AG04449 (cell line): Measurements from ENCODE around the gene MTARC2.

ENCODE experiments used
- CTCF ChIA-PET: fragments of 350-600 bp; formaldehyde crosslinking; extraction: SDS; loops from one replicate; lab custom pipeline; 2021; ENCODE audit warnings: antibody characterized with exemption; lab: Yijun Ruan, JAX
- POLR2A ChIA-PET: fragments of 400-600, 350-600 bp; formaldehyde crosslinking; extraction: SDS; loops from one replicate; lab custom pipeline; 2020; ENCODE audit warnings: antibody characterized with exemption, inconsistent platforms; lab: Yijun Ruan, JAX
- DNase-seq: peaks from one replicate; pipeline ENCODE4 v3.0.0-alpha.2; 2010; ENCODE audit warnings: low read depth, low spot score
- H3K4me3 ChIP-seq: 2 replicates; pipeline ENCODE4 v1.5.1; 2011; ENCODE audit warnings: low read depth, mild to moderate bottlenecking, control low read depth, low read length
- TF ChIP-seq, protein P1 (sequence below): IDR thresholded peaks from one replicate; pipeline ENCODE4 v1.5.1; 2011; ENCODE audit warnings: mild to moderate bottlenecking, moderate library complexity, low read length, control low read depth, inconsistent platforms; ENCODE audit not compliant: insufficient read depth; ENCODE audit errors: missing control alignments

Gene MTARC2

DNA sequence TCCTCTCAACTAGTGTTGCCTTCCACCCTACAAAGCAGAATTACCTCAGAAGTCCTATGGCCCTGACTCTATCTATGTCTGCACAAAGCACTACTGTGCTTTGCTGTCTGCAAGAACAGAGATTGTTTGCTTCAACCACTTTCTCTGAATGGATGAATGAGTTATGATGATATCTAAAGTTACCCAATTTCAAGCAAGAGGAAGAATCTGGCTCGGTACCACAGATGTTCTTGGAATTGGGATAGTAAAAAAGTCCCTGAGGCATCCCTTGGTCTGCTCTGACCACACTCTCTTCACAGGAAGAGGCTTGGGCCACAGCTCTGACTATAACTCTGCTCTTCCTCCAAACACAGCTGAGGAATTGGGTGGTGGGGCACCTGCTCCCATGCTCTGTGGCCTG, 69.8 kb downstream of the MTARC2 start:
- ChIA-PET POLR2A (no interaction called here), CTCF (interaction anchor here (0.7 to 2.6 kb wide), 5 partner anchors 8 to 613 kb away, joined by 3 to 19 read pairs (median 3); no protein-coding TSS in a partner anchor)
- TF ChIP-seq, protein P1, sequence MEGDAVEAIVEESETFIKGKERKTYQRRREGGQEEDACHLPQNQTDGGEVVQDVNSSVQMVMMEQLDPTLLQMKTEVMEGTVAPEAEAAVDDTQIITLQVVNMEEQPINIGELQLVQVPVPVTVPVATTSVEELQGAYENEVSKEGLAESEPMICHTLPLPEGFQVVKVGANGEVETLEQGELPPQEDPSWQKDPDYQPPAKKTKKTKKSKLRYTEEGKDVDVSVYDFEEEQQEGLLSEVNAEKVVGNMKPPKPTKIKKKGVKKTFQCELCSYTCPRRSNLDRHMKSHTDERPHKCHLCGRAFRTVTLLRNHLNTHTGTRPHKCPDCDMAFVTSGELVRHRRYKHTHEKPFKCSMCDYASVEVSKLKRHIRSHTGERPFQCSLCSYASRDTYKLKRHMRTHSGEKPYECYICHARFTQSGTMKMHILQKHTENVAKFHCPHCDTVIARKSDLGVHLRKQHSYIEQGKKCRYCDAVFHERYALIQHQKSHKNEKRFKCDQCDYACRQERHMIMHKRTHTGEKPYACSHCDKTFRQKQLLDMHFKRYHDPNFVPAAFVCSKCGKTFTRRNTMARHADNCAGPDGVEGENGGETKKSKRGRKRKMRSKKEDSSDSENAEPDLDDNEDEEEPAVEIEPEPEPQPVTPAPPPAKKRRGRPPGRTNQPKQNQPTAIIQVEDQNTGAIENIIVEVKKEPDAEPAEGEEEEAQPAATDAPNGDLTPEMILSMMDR = no peak
- DNase-seq = no peak
- H3K4me3 ChIP-seq = no peak overlapping the region

DNA sequence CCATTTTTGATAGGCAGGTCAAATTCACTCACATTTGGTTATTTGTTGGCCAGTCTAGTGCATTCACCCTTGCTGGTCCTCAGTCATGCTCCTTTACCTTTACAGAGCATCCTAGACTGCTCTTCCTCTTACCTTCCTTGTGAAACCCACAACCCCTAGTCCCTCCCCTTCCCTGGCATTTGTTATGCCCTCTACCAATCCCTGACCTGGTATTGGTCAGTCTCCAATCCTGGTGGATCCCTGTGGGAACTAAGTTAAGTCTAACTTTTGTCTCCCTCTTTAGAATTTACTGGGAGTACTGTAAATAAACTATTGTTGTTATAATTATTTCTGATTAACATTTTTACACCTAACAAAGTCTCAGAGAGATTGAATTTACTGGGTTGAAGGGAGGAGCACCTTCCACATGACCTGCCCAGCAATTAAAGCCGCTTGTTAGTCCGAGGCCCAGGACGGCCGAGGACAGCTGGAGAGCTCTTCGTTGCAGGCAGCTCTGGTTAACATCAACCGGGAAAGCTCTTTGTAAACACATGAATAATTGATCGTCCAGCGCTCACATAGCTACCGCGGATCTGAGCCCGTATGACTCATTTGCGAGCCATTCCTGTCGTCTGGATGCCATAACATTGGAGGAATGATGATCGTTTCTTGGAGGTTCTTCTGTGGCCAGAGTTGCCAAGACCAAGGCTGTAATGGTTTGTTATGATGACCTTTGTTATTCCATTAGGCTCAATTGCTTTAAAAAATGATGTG, 70.5 kb downstream of the MTARC2 start:
- H3K4me3 ChIP-seq = no peak overlapping the region
- TF ChIP-seq, protein P1 = no peak
- ChIA-PET POLR2A (no interaction called here), CTCF (interaction anchor here (1.0 to 2.6 kb wide), 4 partner anchors 9 to 613 kb away, joined by 5 to 19 read pairs (median 6); no protein-coding TSS in a partner anchor)
- DNase-seq = peak; percentile 90

DNA sequence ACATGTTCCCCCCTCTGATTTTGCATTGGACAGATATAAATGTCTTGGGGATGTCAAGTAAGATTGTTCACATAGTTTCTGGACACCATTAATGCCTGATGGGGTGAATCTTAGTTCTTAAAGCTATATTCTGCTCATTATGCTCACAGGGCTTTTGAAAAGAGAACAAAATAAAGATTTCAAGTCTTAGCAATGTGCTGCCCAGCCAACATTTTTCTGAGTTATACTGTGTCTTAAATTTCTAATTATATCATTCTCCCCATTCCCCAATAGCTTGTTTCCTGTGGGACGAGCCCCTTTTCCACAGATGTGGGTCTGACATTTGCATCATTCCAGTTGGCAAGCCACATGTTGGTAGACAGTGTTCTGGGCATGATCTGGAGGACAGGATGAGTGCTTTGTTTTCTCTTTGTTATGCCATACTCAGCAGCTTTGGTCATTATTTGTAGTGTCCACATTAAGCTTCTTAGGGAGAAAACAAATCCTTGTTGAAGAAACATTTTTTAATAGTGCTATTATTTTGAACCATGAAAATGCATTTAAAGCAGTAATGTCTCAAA, 71.4 kb downstream of the MTARC2 start:
- POLR2A ChIA-PET = no interaction called here
- CTCF ChIA-PET = interaction anchor here (0.8 to 2.6 kb wide), 7 partner anchors 9 to 612 kb away, joined by 3 to 19 read pairs (median 5); no protein-coding TSS in a partner anchor

DNA sequence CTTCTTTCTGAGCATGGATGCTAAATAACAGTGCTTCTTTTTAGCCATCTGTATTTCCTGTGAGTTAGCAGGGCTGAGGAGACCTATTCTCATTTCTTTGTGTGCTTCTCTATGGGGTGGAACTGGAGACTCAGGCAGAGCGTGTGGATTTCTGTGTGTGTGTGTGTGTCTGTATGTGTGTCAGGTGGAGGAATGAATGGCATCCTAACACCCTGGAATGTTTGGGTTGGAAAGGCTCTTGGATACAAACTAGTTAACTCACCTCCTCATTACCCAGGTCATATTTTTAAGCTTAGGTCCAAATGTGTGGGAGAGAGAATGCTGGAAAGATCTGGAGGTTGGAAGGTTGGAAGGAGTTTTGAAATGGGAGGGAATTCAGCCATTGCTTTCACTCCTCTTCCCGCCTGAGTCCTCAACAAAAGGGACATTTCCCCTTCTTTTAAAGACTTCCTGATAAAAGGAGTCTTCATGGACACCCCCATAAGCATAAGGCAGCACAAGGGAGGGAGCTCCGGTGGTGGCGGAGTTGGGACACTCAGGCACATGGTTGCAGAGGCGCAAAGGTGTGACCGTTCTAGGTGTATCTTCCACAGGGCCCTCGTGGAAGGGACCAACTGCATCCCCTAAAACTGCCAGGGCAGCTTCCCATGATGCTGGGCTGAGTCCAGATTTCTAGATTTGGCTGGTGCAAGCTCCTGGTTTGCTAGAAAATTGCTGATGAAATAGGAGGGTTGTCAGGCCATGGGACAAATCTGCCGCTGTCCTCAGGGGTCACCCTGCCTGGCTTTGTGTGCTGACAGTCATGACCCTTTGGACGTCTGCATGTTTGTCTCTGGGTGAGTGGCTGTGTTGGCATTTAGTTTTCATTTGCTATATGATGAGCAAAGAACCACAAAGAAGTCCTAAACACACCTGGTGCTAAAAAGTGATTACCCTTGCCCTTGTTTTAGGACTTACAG, 76.2 kb downstream of the MTARC2 start:
- ChIA-PET POLR2A (interaction anchor here (0.7 kb wide), 1 partner anchor 90 kb away, joined by 3 read pairs; no protein-coding TSS in a partner anchor), CTCF (interaction anchor here (0.8 to 1.9 kb wide), 3 partner anchors 14 to 612 kb away, joined by 3 to 10 read pairs (median 4); no protein-coding TSS in a partner anchor)
- H3K4me3 ChIP-seq = no peak overlapping the region
- DNase-seq = no peak
- TF ChIP-seq, protein P1 = no peak

More for the DNA sequence above, 71.4 kb downstream of the MTARC2 start:
- H3K4me3 ChIP-seq = no peak overlapping the region
- DNase-seq = no peak
- TF ChIP-seq, protein P1 = no peak

DNA sequence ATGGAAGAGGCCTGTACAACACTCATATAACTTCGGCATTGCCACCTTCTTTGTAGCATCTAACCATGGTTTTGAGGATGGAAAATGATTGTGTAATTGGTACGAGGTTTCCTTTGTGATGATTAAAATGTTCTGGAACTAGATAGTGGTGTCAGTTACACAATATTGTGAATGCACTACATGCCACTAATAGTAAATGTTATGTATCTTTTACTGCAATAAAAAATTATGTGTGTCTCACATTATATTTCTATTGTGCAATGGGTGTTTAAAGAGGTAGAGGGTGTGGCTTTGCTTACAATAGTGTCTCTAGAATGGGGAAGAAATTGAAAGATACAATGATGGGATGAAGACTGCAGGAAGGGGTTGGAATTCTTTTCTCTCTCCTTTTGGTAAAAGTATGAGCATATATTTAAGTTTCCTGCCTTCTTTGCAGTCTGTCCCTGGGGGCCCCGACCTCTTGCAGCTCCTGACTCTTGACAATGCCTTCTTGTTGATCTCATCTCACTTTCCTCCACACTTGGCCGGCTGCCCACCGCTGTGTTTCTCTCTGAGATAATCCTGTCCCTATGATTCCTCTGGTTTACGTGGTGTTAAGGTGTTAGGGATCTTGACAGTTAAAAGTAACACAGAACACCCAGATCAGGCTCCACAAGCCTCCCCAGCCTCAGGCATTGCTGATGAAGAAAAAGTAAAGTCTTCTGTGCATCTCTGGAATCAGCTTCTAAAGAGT, 77.9 kb downstream of the MTARC2 start:
- CTCF ChIA-PET = interaction anchor here (0.8 kb wide), 1 partner anchor 15 kb away, joined by 3 read pairs; no protein-coding TSS in a partner anchor

More for the DNA sequence above, 77.9 kb downstream of the MTARC2 start:
- POLR2A ChIA-PET = no interaction called here
- H3K4me3 ChIP-seq = no peak overlapping the region
- TF ChIP-seq, protein P1 = no peak
- DNase-seq = no peak
